OCI-LY3 (cell line): ENCODE data around the gene RPGRIP1.

Source experiments
- EZH2phosphoT487 ChIP-seq: fragments of 200-600 bp; shearing (Covaris generic); IDR thresholded peaks from 2 replicates; pipeline ENCODE4 v1.6.1; 2018; ENCODE audit warnings: antibody characterized with exemption, mixed run types, low read depth
- TF ChIP-seq, protein P1 (sequence below): fragments of 200-600, 300-600 bp; sonication (generic); IDR thresholded peaks from 2 replicates; pipeline ENCODE4 v1.5.1; 2014; ENCODE audit warnings: antibody characterized with exemption, low read length, low read depth

- TF ChIP-seq, protein P1, sequence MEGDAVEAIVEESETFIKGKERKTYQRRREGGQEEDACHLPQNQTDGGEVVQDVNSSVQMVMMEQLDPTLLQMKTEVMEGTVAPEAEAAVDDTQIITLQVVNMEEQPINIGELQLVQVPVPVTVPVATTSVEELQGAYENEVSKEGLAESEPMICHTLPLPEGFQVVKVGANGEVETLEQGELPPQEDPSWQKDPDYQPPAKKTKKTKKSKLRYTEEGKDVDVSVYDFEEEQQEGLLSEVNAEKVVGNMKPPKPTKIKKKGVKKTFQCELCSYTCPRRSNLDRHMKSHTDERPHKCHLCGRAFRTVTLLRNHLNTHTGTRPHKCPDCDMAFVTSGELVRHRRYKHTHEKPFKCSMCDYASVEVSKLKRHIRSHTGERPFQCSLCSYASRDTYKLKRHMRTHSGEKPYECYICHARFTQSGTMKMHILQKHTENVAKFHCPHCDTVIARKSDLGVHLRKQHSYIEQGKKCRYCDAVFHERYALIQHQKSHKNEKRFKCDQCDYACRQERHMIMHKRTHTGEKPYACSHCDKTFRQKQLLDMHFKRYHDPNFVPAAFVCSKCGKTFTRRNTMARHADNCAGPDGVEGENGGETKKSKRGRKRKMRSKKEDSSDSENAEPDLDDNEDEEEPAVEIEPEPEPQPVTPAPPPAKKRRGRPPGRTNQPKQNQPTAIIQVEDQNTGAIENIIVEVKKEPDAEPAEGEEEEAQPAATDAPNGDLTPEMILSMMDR = no peak
- no peak for TF ChIP-seq EZH2phosphoT487
These were observed 30.1 kb downstream of the RPGRIP1 start for GRCh38 chr14:21309956-21310355.
